Liver (tissue), 9 donors: ENCODE results near the gene CARD14. TPM values are rescaled to one million over a fixed set of nuclear protein-coding genes. Genes with fewer than 3 reads are reported as not detected.

Experiments used
- DNase-seq: peaks from one replicate; pipeline ENCODE4 v3.0.0-alpha.2; 2017; ENCODE audit warnings: low spot score
- H3K27ac ChIP-seq, 2 donors: one replicate each; pipeline ENCODE4 v1.7.0; 2013; ENCODE audit warnings: inconsistent platforms in 2 of 2, low read length in 2 of 2, control low read depth in 1 of 2, low read depth in 1 of 2, mild to moderate bottlenecking in 1 of 2
- H3K27me3 ChIP-seq, 4 donors: one replicate each; pipeline versions ENCODE4 v1.6.1 to v1.7.0; 2013; ENCODE audit warnings: low read length in 3 of 4, inconsistent platforms in 1 of 4, mild to moderate bottlenecking in 1 of 4, moderate library complexity in 1 of 4; ENCODE audit not compliant: control insufficient read depth in 4 of 4, insufficient read depth in 4 of 4
- H3K36me3 ChIP-seq, 4 donors: one replicate each; pipeline versions ENCODE4 v1.6.1 to v1.7.0; 2013; ENCODE audit warnings: low read length in 3 of 4, mild to moderate bottlenecking in 3 of 4, low read depth in 1 of 4, moderate library complexity in 1 of 4; ENCODE audit not compliant: control insufficient read depth in 4 of 4, insufficient read depth in 3 of 4
- H3K4me1 ChIP-seq, 4 donors: one replicate each; pipeline versions ENCODE4 v1.6.1 to v1.7.0; 2013; ENCODE audit warnings: low read length in 3 of 4, mild to moderate bottlenecking in 3 of 4, moderate library complexity in 1 of 4; ENCODE audit not compliant: control insufficient read depth in 4 of 4, insufficient read depth in 4 of 4
- H3K4me3 ChIP-seq, 3 donors: one replicate each; pipeline versions ENCODE4 v1.6.1 to v1.7.0; 2013; ENCODE audit warnings: low read length in 3 of 3, control low read depth in 1 of 3, low read depth in 1 of 3, mild to moderate bottlenecking in 1 of 3
- H3K9ac ChIP-seq, 2 donors: one replicate each; pipeline ENCODE4 v1.7.0; 2013; ENCODE audit warnings: low read length in 2 of 2, mild to moderate bottlenecking in 2 of 2, moderate library complexity in 2 of 2, control low read depth in 1 of 2, low read depth in 1 of 2
- H3K9me3 ChIP-seq, 4 donors: one replicate each; pipeline versions ENCODE4 v1.6.1 to v1.7.0; 2013; ENCODE audit warnings: low read length in 3 of 4; ENCODE audit not compliant: control insufficient read depth in 4 of 4
- ATF3 ChIP-seq: IDR thresholded peaks from 2 replicates; pipeline ENCODE4 v1.6.1; 2016; ENCODE audit warnings: antibody characterized with exemption
- CTCF ChIP-seq: fragments of 150-350 bp; IDR thresholded peaks from 2 replicates; pipeline ENCODE4 v1.5.1; 2017; ENCODE audit warnings: improper control_type of control experiment, low read depth, low read length; ENCODE audit not compliant: missing input control
- EGR1 ChIP-seq, 2 donors: IDR thresholded peaks; 2 replicates each; pipeline ENCODE4 v1.6.1; 2016 to 2018; ENCODE audit warnings: antibody characterized with exemption in 2 of 2, low read depth in 2 of 2
- FOXA1 ChIP-seq: IDR thresholded peaks from 2 replicates; pipeline ENCODE4 v1.6.1; 2016; ENCODE audit warnings: antibody characterized with exemption
- GABPA ChIP-seq, 2 donors: IDR thresholded peaks in 1 of 2; conservative IDR thresholded peaks in 1 of 2; 2 replicates each; pipeline ENCODE4 v1.6.1; 2016; ENCODE audit warnings: antibody characterized with exemption in 2 of 2, mild to moderate bottlenecking in 1 of 2, moderate library complexity in 1 of 2
- HNF4A ChIP-seq, 2 donors: conservative IDR thresholded peaks; 2 replicates each; pipeline ENCODE4 v1.6.1; 2016; ENCODE audit warnings: antibody characterized with exemption in 2 of 2, mild to moderate bottlenecking in 2 of 2
- HNF4G ChIP-seq: IDR thresholded peaks from 2 replicates; pipeline ENCODE4 v1.6.1; 2016; ENCODE audit warnings: antibody characterized with exemption
- JUND ChIP-seq, 2 donors: IDR thresholded peaks; 2 replicates each; pipeline ENCODE4 v1.6.1; 2016; ENCODE audit warnings: antibody characterized with exemption in 2 of 2
- MAX ChIP-seq: IDR thresholded peaks from 2 replicates; pipeline ENCODE4 v1.6.1; 2016; ENCODE audit warnings: antibody characterized with exemption
- NR2F2 ChIP-seq: IDR thresholded peaks from 2 replicates; pipeline ENCODE4 v1.6.1; 2016; ENCODE audit warnings: antibody characterized with exemption
- RXRA ChIP-seq, 2 donors: IDR thresholded peaks; 2 replicates each; pipeline ENCODE4 v1.6.1; 2017 to 2018; ENCODE audit warnings: antibody characterized with exemption in 2 of 2, mild to moderate bottlenecking in 1 of 2
- YY1 ChIP-seq: IDR thresholded peaks from 2 replicates; pipeline ENCODE4 v1.6.1; 2016; ENCODE audit warnings: antibody characterized with exemption, mild to moderate bottlenecking
- ZBTB33 ChIP-seq: IDR thresholded peaks from 2 replicates; pipeline ENCODE4 v1.6.1; 2016; ENCODE audit warnings: antibody characterized with exemption
- WGBS: extraction: QIAGEN DNeasy Blood & Tissue Kit; methylation state at CpG from one replicate; pipeline ENCODE4 v1.1.7; 2013; 5-methylcytosine and 5-hydroxymethylcytosine counted together
- polyA plus RNA-seq, 2 donors: library from polyadenylated mRNA; stranded (reverse) in 1 of 2; unstranded in 1 of 2; fragments of 200-250 nt in 1 of 2; fragments of >200 nt in 1 of 2; fragmentation: Nextera tagmentation in 1 of 2; extraction: Ambion mirVana in 1 of 2; gene quantifications; one replicate each; pipeline versions ENCODE4 v1.2.1 to v1.2.3, GENCODE V29; 2013 to 2015
- total RNA-seq, 2 donors: library from RNA; depleted of rRNA; stranded (reverse); fragments of >200 nt; gene quantifications; one replicate each; pipeline ENCODE4 v1.2.3, GENCODE V29; 2014
- donor health status: healthy.
- donor health status: healthy.
- donor health status: healthy.
- donor health status: healthy.
- donor health status: healthy.

The CARD14 gene
- total and polyA plus RNA-seq, 4 donors = 0.07 to 0.70 (median 0.29) TPM

- Histone ChIP-seq H3K36me3 (no peaks in the 10 kb centered on the region), H3K27ac (no peak overlapping the region), H3K4me1 (no peaks in the 10 kb centered on the region), H3K27me3 (no peaks in the 10 kb centered on the region), H3K9me3 (no peaks in the 10 kb centered on the region), H3K4me3 (no peak overlapping the region), H3K9ac (no peak overlapping the region)
- WGBS = 85% methylated on average over 4 of the region's 4 CpGs
- DNase-seq = no peak
- TF ChIP-seq GABPA (IDR thresholded peaks at IDR 0.05 in 1 of 2, conservative IDR thresholded peaks at IDR 0.05 in 1 of 2) (no peak), EGR1 (IDR thresholded peaks at IDR 0.05; ENCODE audit: low read depth in 2 of 2) (no peak), HNF4G (no peak), CTCF (no peak), ATF3 (no peak)
These were observed 6.5 kb upstream of the CARD14 start for GRCh38 chr17:80163336-80163735.

- no peaks in the 10 kb centered on the region for H3K36me3 ChIP-seq
- DNase-seq = no peak
- TF ChIP-seq YY1 = no peak
- no peak for TF ChIP-seq JUND (IDR thresholded peaks at IDR 0.05)
- TF ChIP-seq CTCF = no peak
- no peak overlapping the region for H3K4me3 ChIP-seq
- H3K9ac ChIP-seq = no peak overlapping the region
- H3K4me1 ChIP-seq = no peaks in the 10 kb centered on the region
- no peak overlapping the region for H3K27ac ChIP-seq
- H3K9me3 ChIP-seq = no peaks in the 10 kb centered on the region
- 83% methylated on average over 11 of the region's 11 CpGs for WGBS
- no peaks in the 10 kb centered on the region for H3K27me3 ChIP-seq
These were observed 5.6 kb upstream of the CARD14 start for GRCh38 chr17:80164185-80164584.

- 90% methylated on average over 6 of the region's 6 CpGs for WGBS
- Histone ChIP-seq H3K9ac (no peak overlapping the region), H3K4me3 (no peak overlapping the region), H3K27me3 (no peaks in the 10 kb centered on the region), H3K36me3 (no peaks in the 10 kb centered on the region), H3K27ac (no peak overlapping the region), H3K4me1 (no peaks in the 10 kb centered on the region), H3K9me3 (no peaks in the 10 kb centered on the region)
- DNase-seq = no peak
- TF ChIP-seq JUND (IDR thresholded peaks at IDR 0.05) (no peak), RXRA (IDR thresholded peaks at IDR 0.05) (no peak), HNF4A (conservative IDR thresholded peaks at IDR 0.05) (no peak), HNF4G (no peak), GABPA (IDR thresholded peaks at IDR 0.05 in 1 of 2, conservative IDR thresholded peaks at IDR 0.05 in 1 of 2) (no peak), MAX (no peak), ZBTB33 (no peak), NR2F2 (no peak), CTCF (no peak), FOXA1 (no peak)
These were observed 3.4 kb upstream of the CARD14 start for GRCh38 chr17:80166446-80166845.
